ENCODE data around the gene SLN. TPM values are rescaled to one million over a fixed set of nuclear protein-coding genes. Genes with fewer than 3 reads are reported as not detected.
"Not testable (repeated sequence)": the region's sequence is repeated elsewhere in the genome, so short reads cannot be mapped to it uniquely, and the experiment has no call there.

SLN gene
- total RNA-seq: not detected

GRCh38 chr11:107711861-107712755 lies at the start of gene SLN:
Gene SLN, minus strand, starts transcription at chr11:107712056.
- Mint-ChIP-seq H3K9me3 (no peaks in the 10 kb centered on the region), H3K36me3 (no peaks in the 10 kb centered on the region), H3K27ac (no peak within 1 kb of the TSS), H3K4me3 (no peak within 1 kb of the TSS), H3K27me3 (peaks cover 18% of the 10 kb centered on the region), H3K4me1 (ENCODE audit: low read depth) (no peaks in the 10 kb centered on the region)
- ChIA-PET POLR2A (no interaction called here), CTCF (no interaction called here)
- DNase-seq: no peak
- intact Hi-C loops (cut with micrococcal nuclease): no loop called here

GRCh38 chr11:107758719-107759355 lies 47.0 kb upstream of the SLN start:
- H3K4me3 Mint-ChIP-seq; H3K4me1 Mint-ChIP-seq (ENCODE audit: low read depth); H3K27ac Mint-ChIP-seq; H3K36me3 Mint-ChIP-seq; H3K9me3 Mint-ChIP-seq; intact Hi-C loops (cut with micrococcal nuclease); DNase-seq; POLR2A ChIA-PET: not testable (repeated sequence)
- H3K27me3 Mint-ChIP-seq: peaks cover 48% of the 10 kb centered on the region
- CTCF ChIA-PET: interaction anchor here (1.1 kb wide), 1 partner anchor 19 kb away, joined by 3 read pairs; no protein-coding TSS in a partner anchor

- intact Hi-C loops (cut with micrococcal nuclease): no loop called here
- ChIA-PET POLR2A (no interaction called here), CTCF (interaction anchor here (2.9 kb wide), 1 partner anchor 17 kb away, joined by 13 read pairs; no protein-coding TSS in a partner anchor)
- H3K27ac Mint-ChIP-seq: no peak overlapping the region
- DNase-seq: no peak
- no peaks in the 10 kb centered on the region for H3K4me1 Mint-ChIP-seq (ENCODE audit: low read depth)
- H3K36me3 Mint-ChIP-seq: no peaks in the 10 kb centered on the region
- H3K4me3 Mint-ChIP-seq: no peak overlapping the region
- peaks cover 41% of the 10 kb centered on the region for H3K27me3 Mint-ChIP-seq
- H3K9me3 Mint-ChIP-seq: peaks cover 3% of the 10 kb centered on the region
These were observed 45.8 kb upstream of the SLN start for GRCh38 chr11:107757661-107758060.

DNA sequence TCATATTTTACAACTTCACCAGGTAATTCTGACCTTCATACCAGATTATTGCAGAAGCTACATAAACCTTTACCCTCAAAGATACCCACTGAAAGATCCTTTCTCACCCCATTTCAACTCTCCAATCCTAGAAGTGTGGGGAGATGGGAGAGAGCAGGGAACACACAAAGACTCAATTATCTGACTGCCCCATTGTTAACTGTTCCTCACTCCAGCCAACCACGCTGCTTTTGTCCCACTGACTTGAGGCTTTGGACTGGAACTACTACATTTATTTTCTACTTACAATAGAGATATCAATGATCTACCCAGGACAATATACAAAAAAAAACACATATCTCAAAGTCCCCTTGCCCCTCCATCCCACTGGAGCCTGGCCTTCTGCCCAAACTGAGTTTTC lies 44.7 kb upstream of the SLN start:
- POLR2A ChIA-PET: no interaction called here
- Mint-ChIP-seq H3K4me1 (ENCODE audit: low read depth) (no peaks in the 10 kb centered on the region), H3K4me3 (no peak overlapping the region), H3K36me3 (no peaks in the 10 kb centered on the region), H3K9me3 (peaks cover 3% of the 10 kb centered on the region), H3K27ac (no peak overlapping the region), H3K27me3 (peaks cover 38% of the 10 kb centered on the region)
- no peak for DNase-seq
- intact Hi-C loops (cut with micrococcal nuclease): no loop called here
- CTCF ChIA-PET: interaction anchor here (2.9 kb wide), 1 partner anchor 16 kb away, joined by 13 read pairs; no protein-coding TSS in a partner anchor

- no peaks in the 10 kb centered on the region for H3K4me1 Mint-ChIP-seq (ENCODE audit: low read depth)
- no peaks in the 10 kb centered on the region for H3K9me3 Mint-ChIP-seq
- DNase-seq: no peak
- ChIA-PET CTCF (no interaction called here), POLR2A (no interaction called here)
- H3K4me3 Mint-ChIP-seq: no peak overlapping the region
- no peaks in the 10 kb centered on the region for H3K36me3 Mint-ChIP-seq
- peaks cover 23% of the 10 kb centered on the region for H3K27me3 Mint-ChIP-seq
- H3K27ac Mint-ChIP-seq: no peak overlapping the region
- intact Hi-C loops (cut with micrococcal nuclease): no loop called here
These were observed 41.3 kb upstream of the SLN start for GRCh38 chr11:107752949-107753822.

DNA sequence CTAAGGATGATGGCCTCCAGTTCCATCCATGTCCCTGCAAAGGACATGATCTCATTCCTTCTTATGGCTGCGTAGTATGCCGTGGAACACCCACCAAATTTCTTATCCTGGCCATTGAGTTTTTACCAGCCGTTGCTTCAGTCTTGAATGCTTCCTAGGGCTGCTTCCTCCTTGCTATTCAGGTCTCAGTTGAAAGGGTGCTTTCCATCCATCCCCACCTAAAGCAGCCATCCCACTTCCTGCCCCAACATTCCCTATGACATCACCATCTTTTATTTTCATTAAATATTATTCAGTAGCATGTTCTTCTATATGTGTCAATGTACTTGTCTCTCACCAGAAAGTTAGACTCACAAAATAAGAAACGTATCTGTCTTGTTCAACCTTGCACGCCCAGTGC lies 40.7 kb upstream of the SLN start:
- Mint-ChIP-seq H3K4me1 (ENCODE audit: low read depth) (no peaks in the 10 kb centered on the region), H3K9me3 (no peaks in the 10 kb centered on the region), H3K27me3 (peaks cover 16% of the 10 kb centered on the region), H3K36me3 (no peaks in the 10 kb centered on the region), H3K4me3 (no peak overlapping the region), H3K27ac (no peak overlapping the region)
- no peak for DNase-seq
- ChIA-PET CTCF (no interaction called here), POLR2A (no interaction called here)
- intact Hi-C loops (cut with micrococcal nuclease): no loop called here

- no peaks in the 10 kb centered on the region for H3K9me3 Mint-ChIP-seq
- no peak overlapping the region for H3K27ac Mint-ChIP-seq
- no peaks in the 10 kb centered on the region for H3K36me3 Mint-ChIP-seq
- peaks cover 6% of the 10 kb centered on the region for H3K27me3 Mint-ChIP-seq
- DNase-seq: no peak
- ChIA-PET POLR2A (no interaction called here), CTCF (no interaction called here)
- H3K4me1 Mint-ChIP-seq (ENCODE audit: low read depth): no peaks in the 10 kb centered on the region
- no peak overlapping the region for H3K4me3 Mint-ChIP-seq
- intact Hi-C loops (cut with micrococcal nuclease): no loop called here
These were observed 39.2 kb upstream of the SLN start for GRCh38 chr11:107751082-107751481.

- Mint-ChIP-seq H3K27ac (no peak overlapping the region), H3K36me3 (no peaks in the 10 kb centered on the region), H3K9me3 (no peaks in the 10 kb centered on the region), H3K4me1 (ENCODE audit: low read depth) (no peaks in the 10 kb centered on the region), H3K4me3 (no peak overlapping the region), H3K27me3 (peaks cover 8% of the 10 kb centered on the region)
- DNase-seq: no peak
- CTCF ChIA-PET: no interaction called here
- POLR2A ChIA-PET: no interaction called here
- intact Hi-C loops (cut with micrococcal nuclease): no loop called here
These were observed 38.5 kb upstream of the SLN start for GRCh38 chr11:107750313-107750712.

DNA sequence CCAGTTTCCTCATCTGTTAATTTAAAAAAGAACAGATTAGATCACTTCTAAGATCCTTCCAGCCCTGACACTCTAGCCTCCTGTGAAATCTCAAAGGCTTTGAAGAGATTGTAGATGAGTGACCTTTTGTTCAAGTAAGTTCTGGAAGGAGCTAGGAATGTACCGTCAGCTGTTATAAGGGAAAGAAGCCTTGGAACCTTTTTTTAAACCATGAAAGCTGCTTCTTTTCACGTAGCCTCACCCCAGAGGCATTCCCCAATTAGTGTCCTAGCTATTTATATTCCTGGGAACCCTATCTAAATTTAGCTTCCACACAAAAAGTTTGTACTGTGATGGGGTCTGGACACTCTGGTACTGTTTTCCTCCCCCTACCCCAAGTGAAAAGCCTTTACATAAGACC lies 35.8 kb upstream of the SLN start:
- H3K9me3 Mint-ChIP-seq: no peaks in the 10 kb centered on the region
- ChIA-PET POLR2A (no interaction called here), CTCF (interaction anchor here (0.5 to 1.0 kb wide), 2 partner anchors 23 to 64 kb away, joined by 3 to 5 read pairs; no protein-coding TSS in a partner anchor)
- no peak for DNase-seq
- no peak overlapping the region for H3K4me3 Mint-ChIP-seq
- H3K4me1 Mint-ChIP-seq (ENCODE audit: low read depth): no peaks in the 10 kb centered on the region
- no peaks in the 10 kb centered on the region for H3K36me3 Mint-ChIP-seq
- H3K27ac Mint-ChIP-seq: no peak overlapping the region
- intact Hi-C loops (cut with micrococcal nuclease): no loop called here
- H3K27me3 Mint-ChIP-seq: peaks cover 14% of the 10 kb centered on the region

DNA sequence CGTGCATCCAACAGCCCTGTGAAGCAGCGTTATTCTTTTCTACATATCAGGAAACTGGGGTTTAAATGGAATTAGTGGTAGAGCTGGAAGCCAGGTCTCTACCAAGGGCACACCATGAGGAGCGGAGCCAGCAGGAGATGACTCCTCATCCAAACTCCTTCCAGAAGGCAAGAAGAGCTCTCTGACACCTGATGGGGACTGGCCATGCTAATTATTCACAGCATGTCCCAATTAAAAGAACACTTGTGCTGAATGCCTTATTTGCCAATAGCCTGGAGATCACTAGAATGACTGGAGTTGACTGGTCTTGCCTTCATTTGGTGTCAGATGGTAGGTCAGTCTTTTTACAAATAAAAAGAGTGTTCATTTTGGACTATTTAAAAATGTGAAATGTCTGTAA lies 32.9 kb upstream of the SLN start:
- no peak for DNase-seq
- Mint-ChIP-seq H3K4me1 (ENCODE audit: low read depth) (no peaks in the 10 kb centered on the region), H3K4me3 (no peak overlapping the region), H3K9me3 (no peaks in the 10 kb centered on the region), H3K36me3 (no peaks in the 10 kb centered on the region), H3K27me3 (peaks cover 14% of the 10 kb centered on the region), H3K27ac (no peak overlapping the region)
- CTCF ChIA-PET: interaction anchor here (1.1 kb wide), 1 partner anchor 26 kb away, joined by 3 read pairs; no protein-coding TSS in a partner anchor
- POLR2A ChIA-PET: no interaction called here
- intact Hi-C loops (cut with micrococcal nuclease): no loop called here

- peaks cover 18% of the 10 kb centered on the region for H3K27me3 Mint-ChIP-seq
- no peak for DNase-seq
- H3K4me1 Mint-ChIP-seq (ENCODE audit: low read depth): no peaks in the 10 kb centered on the region
- H3K4me3 Mint-ChIP-seq: no peak overlapping the region
- no peaks in the 10 kb centered on the region for H3K9me3 Mint-ChIP-seq
- H3K36me3 Mint-ChIP-seq: no peaks in the 10 kb centered on the region
- intact Hi-C loops (cut with micrococcal nuclease): no loop called here
- ChIA-PET CTCF (interaction anchor here (0.6 to 1.2 kb wide), 3 partner anchors 28 to 157 kb away, joined by 3 to 6 read pairs (median 3); no protein-coding TSS in a partner anchor), POLR2A (no interaction called here)
- H3K27ac Mint-ChIP-seq: no peak overlapping the region
These were observed 31.3 kb upstream of the SLN start for GRCh38 chr11:107743191-107743590.

All from activated CD4-positive, alpha-beta memory T cell treated with anti-CD3 and anti-CD28 coated beads for 36 hours (primary cell).